ENCODE data around the gene EHMT1. TPM values are rescaled to one million over a fixed set of nuclear protein-coding genes. Genes with fewer than 3 reads are reported as not detected.

The EHMT1 gene
- total and polyA plus RNA-seq, 2 of the 8 experiments (the other 6 are each of a cell fraction or from before 2014, with no cell fraction given), result 95.7 to 163 TPM

DNA sequence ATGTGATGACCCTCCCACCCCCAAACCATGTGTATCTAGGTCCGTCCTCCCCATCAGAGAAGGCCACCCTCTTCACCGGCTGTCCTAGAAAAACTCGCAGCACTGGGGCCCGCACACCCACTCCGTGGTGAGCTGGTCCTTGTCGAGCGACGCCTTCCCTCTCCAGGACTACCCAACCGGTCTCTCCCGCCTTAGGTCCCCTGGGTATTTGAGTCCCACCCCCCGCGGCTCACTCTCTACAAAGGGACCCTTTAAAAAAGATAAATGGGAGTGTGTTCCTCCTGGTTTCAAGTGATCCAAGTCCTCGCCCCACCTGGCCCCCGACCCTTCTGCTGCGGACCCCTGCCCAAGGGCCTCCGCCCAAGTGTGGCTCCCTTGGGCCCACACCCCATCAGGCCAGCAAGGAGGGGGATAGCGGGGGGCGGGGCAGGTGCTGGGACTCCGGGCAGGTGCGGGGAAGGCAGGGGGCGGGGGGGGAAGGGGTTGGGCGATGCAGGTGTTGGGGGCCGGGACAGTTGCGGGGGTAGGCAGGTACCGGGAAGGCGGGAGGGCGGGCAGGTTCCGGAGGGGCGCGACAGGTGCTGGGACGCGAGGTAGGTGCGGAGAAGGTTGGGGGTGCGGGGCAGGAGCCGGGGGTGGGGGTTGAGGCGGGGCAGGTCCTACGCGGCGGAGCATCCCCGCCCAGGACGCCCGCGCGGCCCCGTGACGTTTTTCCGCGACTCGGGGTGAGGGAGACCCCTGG, 14.3 kb upstream of the EHMT1 start (continued):
- no peak for TF ChIP-seq TAF1 (IDR thresholded peaks at IDR 0.05; ENCODE audit: low read depth, low read length)

Data from H1 (cell line).